ENCODE data around the gene TBC1D16. TPM values are rescaled to one million over a fixed set of nuclear protein-coding genes. Genes with fewer than 3 reads are reported as not detected.

Gene TBC1D16
- total RNA-seq, 2 experiments from 2014 or later: 5.4 TPM

DNA sequence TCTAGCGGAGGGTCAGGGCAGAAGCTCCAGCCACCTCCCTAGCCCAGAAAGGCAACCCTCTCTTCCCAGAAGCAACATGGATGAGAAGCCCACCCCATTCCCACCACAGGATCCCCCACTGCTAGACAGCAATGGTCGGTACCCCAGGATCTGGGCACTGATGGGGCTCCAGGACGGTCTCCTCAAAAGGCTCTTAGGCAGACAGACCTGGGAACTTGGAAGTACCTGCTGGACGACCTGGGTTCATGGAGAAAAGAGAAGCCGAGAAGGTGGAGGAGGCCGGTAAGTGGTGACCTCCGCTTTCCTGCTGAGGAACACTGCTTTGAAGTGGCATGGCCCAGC lies 96.6 kb downstream of the TBC1D16 start:
- Mint-ChIP-seq H3K9me3 (no peaks in the 10 kb centered on the region), H3K36me3 (no peaks in the 10 kb centered on the region), H3K27ac (no peak overlapping the region), H3K4me3 (no peak overlapping the region), H3K27me3 (no peaks in the 10 kb centered on the region), H3K4me1 (ENCODE audit: low read depth) (peaks cover 29% of the 10 kb centered on the region)
- ChIA-PET POLR2A (no interaction called here), CTCF (no interaction called here)
- no peak for DNase-seq
- intact Hi-C loops (cut with micrococcal nuclease): no loop called here

DNA sequence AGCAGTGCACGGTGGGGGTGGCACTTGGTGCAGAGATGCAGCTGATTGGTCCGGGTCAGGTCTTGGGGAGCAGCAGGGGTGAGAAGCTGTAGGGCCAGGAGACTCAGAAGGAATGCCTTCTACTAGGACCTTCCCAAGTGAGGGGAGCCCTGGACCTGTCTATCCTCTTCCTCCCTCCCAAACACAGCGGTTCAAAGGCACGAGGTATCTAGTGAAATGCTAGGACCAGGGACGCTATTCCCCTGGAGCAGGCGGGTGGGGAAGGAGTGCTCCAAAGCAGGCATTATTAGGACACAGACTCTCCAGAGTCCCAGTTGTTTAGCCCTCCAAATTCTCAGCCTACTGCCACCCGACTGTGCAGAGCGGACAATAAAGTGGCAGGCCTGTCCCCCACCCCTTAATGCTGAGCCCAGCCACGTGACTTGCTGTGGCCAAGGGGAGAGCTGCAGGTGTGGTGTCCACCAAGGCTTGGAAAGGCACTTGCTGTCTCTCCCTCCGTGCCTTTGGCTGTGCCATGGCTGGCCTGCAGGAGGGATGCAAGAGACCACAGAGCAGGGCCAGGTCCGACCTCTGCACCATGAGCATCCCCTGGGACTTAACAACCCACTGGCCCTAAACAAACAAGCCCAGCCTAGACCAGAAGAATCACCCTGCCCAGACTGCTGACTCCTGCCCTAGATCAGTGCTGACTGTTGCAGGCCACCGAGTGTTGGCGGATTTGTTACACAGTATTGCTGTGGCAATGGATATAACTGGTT lies 97.2 kb downstream of the TBC1D16 start:
- Mint-ChIP-seq H3K27ac (no peak overlapping the region), H3K27me3 (peaks cover 2% of the 10 kb centered on the region), H3K4me1 (ENCODE audit: low read depth) (peaks cover 29% of the 10 kb centered on the region), H3K4me3 (no peak overlapping the region), H3K9me3 (no peaks in the 10 kb centered on the region), H3K36me3 (no peaks in the 10 kb centered on the region)
- DNase-seq: no peak
- intact Hi-C loops (cut with micrococcal nuclease): no loop called here
- POLR2A ChIA-PET: no interaction called here
- CTCF ChIA-PET: no interaction called here

DNA sequence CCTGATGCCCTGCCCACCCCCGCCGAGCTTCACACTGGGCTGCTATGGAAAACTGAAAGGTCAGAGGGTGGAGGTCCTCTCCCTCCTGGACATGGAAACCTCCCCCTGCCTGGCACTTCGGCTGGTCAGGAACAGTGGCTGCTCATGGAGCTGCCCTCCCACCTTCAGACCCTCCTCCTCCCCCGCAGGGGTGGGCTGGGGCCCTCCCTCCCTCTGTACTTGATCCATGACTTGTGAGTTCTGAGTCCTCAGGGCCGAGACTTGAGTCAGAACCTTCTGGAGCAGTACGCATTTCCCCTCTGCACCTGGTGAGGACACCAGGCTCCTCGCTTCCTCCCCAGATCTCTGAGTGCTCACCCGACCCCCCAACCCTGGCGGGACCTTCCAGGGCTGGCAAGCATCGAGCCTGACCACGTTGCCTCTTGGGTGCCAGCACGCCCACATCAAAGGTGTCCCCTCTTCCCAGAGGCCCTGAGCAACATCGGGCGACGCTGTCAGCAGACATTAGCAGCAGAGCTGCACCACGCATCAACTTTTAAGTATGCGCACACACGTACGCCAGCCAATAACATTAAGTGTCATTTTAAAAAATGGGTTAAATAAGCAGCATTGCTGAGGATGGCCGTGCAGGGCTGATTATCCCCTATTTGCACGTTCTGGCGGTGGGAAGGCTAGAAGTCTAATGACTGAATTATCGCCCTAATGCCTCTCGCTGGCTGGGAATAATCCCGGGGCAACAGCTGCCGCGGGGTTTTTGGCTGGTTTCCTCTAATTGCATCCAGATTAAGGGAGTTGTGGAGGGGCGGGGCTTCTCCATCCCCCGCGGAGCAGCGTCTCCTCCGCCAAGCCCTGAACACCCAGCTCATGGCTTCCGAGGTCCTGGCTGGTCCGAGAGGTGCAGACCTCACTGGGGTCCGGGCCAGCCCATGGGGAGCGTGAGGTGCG lies 98.0 kb downstream of the TBC1D16 start:
- intact Hi-C loops (cut with micrococcal nuclease): no loop called here
- ChIA-PET CTCF (interaction anchor here (1.0 kb wide), 1 partner anchor 192 kb away, joined by 3 read pairs; no protein-coding TSS in a partner anchor), POLR2A (no interaction called here)
- H3K4me1 Mint-ChIP-seq (ENCODE audit: low read depth): peaks cover 24% of the 10 kb centered on the region
- H3K9me3 Mint-ChIP-seq: no peaks in the 10 kb centered on the region
- peaks cover 9% of the 10 kb centered on the region for H3K27me3 Mint-ChIP-seq
- H3K36me3 Mint-ChIP-seq: no peaks in the 10 kb centered on the region
- no peak for DNase-seq
- H3K27ac Mint-ChIP-seq: no peak overlapping the region
- H3K4me3 Mint-ChIP-seq: no peak overlapping the region

DNA sequence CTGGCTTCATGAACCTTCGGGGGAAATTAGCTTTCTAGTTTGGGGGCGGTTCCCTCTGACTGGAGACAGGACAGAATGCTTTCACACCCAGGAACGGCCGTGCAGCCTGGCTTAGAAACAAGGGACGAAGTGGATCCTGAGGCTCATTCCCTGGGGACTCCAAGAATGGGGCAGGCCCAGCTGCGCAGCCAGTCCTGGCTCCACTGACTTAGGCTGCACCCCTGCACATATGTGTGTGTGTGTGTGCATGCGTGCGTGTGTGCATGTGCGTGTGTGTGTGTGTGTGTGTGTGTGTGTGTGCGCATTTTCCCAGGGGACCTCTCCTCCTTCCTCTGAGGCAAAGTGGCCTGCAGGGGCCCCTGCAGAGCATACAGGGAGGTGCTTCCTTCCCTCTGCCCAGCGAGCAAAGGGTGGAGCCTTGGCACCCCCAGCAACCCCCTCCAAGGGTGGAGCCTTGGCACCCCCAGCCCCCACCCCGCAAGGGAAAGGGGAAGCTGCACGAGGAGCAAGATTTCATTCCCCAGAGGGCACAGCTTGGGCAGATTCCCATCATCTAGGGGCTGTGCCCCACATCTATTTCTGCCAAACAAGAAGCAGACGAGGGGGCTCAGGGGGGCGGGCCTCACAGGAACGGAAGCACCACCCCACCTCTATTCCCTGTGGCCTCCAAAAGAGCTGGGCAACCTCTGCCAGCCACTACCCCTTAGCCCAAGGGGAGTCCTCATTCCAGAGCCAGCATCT lies 98.9 kb downstream of the TBC1D16 start:
- no peak for DNase-seq
- H3K27ac Mint-ChIP-seq: no peak overlapping the region
- H3K4me3 Mint-ChIP-seq: no peak overlapping the region
- no peaks in the 10 kb centered on the region for H3K36me3 Mint-ChIP-seq
- no peaks in the 10 kb centered on the region for H3K9me3 Mint-ChIP-seq
- intact Hi-C loops (cut with micrococcal nuclease): no loop called here
- ChIA-PET POLR2A (no interaction called here), CTCF (interaction anchor here (1.0 kb wide), 1 partner anchor 191 kb away, joined by 3 read pairs; no protein-coding TSS in a partner anchor)
- H3K4me1 Mint-ChIP-seq (ENCODE audit: low read depth): peaks cover 21% of the 10 kb centered on the region
- peaks cover 12% of the 10 kb centered on the region for H3K27me3 Mint-ChIP-seq

DNA sequence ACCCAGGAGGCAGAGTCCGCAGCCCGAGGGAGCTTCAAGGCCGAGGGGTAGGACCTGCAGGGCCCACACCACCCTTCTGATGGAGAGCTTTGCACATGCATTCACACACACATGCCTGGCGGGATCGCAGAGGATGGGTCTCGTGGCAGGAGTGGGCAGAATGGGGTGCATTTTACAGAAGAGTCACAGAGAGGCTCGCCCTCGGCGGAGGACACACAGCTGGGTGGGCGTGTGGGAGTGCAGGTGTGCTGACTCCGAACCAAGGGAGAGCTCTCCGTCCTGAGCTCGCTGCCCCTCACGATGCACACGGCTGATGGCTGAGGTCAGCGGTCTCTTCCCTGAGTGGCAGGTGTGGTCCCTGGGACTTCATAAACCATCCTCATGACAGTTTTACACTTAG lies 99.6 kb downstream of the TBC1D16 start:
- Mint-ChIP-seq H3K9me3 (no peaks in the 10 kb centered on the region), H3K27me3 (peaks cover 18% of the 10 kb centered on the region), H3K36me3 (no peaks in the 10 kb centered on the region), H3K4me1 (ENCODE audit: low read depth) (peaks cover 21% of the 10 kb centered on the region), H3K4me3 (no peak overlapping the region), H3K27ac (no peak overlapping the region)
- DNase-seq: no peak
- POLR2A ChIA-PET: no interaction called here
- CTCF ChIA-PET: no interaction called here
- intact Hi-C loops (cut with micrococcal nuclease): no loop called here

DNA sequence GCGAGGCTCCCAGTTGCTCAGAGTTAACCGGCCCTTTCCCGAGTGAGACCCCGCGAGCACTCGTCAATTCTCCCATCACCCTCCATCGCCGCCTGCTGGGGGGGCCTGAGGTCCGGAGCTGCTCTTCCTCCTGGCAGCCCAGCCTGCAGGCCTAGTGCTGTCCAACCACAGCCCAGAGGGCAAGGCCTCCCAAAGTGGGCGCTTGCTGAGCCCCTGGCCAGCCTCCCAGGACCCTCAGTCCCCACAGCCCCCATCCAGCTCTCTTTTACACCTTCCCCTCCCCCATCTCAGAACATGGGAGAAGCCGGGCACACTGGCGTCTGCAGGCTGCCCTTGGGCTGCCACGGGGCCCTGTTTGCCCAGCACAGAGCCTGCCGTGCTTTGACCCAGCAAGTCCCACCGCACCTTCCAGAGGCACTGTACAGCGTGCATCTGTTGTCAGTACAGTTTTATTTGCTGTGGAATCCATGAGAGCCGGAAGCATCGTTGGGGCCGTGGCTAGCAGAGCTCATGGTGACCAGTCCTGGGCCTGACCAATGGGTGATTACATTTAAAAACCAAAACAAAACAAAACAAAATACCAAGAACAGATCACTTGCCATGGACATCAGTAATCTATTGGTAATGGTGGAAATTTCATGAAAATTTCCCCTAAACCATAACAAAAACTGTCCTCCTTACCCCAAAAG lies 100.3 kb downstream of the TBC1D16 start:
- peaks cover 20% of the 10 kb centered on the region for H3K27me3 Mint-ChIP-seq
- no peak overlapping the region for H3K27ac Mint-ChIP-seq
- ChIA-PET CTCF (no interaction called here), POLR2A (no interaction called here)
- H3K4me3 Mint-ChIP-seq: no peak overlapping the region
- no peaks in the 10 kb centered on the region for H3K9me3 Mint-ChIP-seq
- H3K36me3 Mint-ChIP-seq: no peaks in the 10 kb centered on the region
- peaks cover 21% of the 10 kb centered on the region for H3K4me1 Mint-ChIP-seq (ENCODE audit: low read depth)
- DNase-seq: no peak
- intact Hi-C loops (cut with micrococcal nuclease): no loop called here

DNA sequence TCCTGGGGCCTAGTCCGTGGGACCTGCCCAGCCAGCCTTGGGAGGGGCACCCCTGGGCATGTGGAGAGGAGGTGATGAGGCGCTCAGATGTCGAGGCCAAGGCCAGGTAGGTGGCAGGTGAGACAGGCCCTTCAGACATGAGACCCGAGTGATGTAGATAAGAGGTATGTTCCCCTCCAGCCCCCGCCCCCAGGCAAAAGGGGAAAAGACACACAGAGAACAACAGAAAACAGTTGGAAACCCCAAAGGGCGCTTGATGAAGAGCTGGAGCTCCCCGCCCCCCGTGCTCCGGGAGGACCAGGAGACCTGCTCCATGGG lies 101.1 kb downstream of the TBC1D16 start:
- CTCF ChIA-PET: no interaction called here
- Mint-ChIP-seq H3K36me3 (no peaks in the 10 kb centered on the region), H3K27ac (no peak overlapping the region), H3K27me3 (peaks cover 22% of the 10 kb centered on the region), H3K4me1 (ENCODE audit: low read depth) (peaks cover 21% of the 10 kb centered on the region), H3K9me3 (no peaks in the 10 kb centered on the region), H3K4me3 (no peak overlapping the region)
- intact Hi-C loops (cut with micrococcal nuclease): no loop called here
- DNase-seq: no peak
- POLR2A ChIA-PET: no interaction called here

DNA sequence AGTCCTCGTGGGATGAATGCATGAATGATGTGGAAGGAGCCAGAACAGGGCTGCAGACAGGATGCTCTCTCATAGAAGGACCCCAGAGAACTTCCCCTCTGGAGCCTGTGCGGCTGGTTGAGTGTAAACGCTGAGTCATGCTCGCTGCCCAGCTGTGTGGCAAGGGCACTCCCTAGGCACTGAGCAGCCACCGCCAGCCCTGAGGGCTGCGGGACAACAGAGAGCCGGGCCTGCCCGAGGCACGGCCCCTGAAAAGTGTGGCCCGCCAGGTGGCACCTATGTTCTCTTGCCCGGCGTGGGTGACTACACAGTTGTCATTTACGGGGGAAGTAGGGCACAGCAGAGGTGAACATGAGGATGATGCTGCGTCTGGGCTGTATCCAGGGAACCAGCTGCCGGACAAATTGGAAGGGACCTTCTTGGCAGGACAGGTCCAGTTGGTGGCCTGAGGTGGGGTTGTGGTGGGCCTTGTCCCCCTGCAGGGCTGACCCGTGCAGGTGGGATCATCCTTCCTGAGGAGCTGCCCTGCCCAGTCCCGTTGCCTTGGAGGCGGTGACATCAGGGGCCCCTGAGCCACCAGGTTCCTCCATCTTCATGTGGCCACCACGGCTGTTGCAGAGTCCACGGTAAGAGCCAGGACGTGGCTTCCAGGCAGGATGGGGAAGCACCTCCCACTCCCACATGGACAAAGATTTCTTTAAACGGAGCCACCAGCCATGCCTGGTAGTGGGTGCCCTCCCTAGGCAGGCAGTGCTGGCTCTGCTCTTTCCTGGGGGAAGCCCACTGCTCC lies 101.6 kb downstream of the TBC1D16 start:
- Mint-ChIP-seq H3K4me3 (no peak overlapping the region), H3K9me3 (no peaks in the 10 kb centered on the region), H3K27me3 (peaks cover 22% of the 10 kb centered on the region), H3K27ac (no peak overlapping the region), H3K4me1 (ENCODE audit: low read depth) (peaks cover 21% of the 10 kb centered on the region), H3K36me3 (no peaks in the 10 kb centered on the region)
- ChIA-PET POLR2A (no interaction called here), CTCF (no interaction called here)
- peak; percentile 27 for DNase-seq
- intact Hi-C loops (cut with micrococcal nuclease): no loop called here

DNA sequence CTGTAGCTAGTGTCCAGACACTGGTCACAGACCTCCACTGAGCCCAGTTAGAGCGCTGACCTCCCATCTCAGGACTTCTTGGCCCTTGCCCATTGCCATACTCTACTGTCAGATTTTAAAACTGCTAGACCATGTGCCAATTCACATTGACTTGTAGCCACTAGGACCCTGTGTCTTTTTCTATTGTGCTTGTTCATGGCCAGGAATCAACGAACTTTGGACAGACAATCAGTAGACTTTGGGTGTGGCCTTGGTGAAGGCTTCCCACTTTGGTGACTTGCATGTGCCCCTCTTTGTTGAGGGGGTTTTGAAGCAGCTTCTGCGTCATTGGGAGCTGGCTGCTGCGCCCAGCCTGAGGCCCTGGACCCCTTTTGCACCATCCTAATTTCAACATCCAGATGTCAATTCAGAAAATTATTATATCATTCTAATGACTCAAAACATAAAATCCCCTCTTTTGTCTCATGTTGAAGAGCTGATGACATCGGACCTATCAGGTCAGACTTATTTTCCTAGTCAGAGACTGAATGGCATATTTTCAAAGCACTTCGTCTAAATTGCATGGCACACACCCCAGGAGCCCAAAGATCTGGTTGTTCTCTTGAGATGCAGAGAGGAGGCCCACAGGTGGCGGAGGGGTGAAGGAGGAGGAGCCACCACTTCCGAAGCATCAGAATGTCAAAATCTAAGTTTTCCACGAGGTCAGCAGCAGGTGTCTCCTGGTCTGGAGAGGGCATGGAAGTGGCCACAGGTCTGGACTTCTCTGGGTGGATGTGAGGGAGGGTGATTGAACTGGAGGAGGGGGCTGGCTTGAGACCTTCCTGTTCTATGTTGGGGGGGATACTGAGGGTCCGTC lies 103.0 kb downstream of the TBC1D16 start:
- ChIA-PET POLR2A (no interaction called here), CTCF (no interaction called here)
- no peak for DNase-seq
- H3K9me3 Mint-ChIP-seq: no peaks in the 10 kb centered on the region
- peaks cover 30% of the 10 kb centered on the region for H3K27me3 Mint-ChIP-seq
- peaks cover 21% of the 10 kb centered on the region for H3K4me1 Mint-ChIP-seq (ENCODE audit: low read depth)
- intact Hi-C loops (cut with micrococcal nuclease): no loop called here
- H3K4me3 Mint-ChIP-seq: no peak overlapping the region
- no peak overlapping the region for H3K27ac Mint-ChIP-seq
- no peaks in the 10 kb centered on the region for H3K36me3 Mint-ChIP-seq

DNA sequence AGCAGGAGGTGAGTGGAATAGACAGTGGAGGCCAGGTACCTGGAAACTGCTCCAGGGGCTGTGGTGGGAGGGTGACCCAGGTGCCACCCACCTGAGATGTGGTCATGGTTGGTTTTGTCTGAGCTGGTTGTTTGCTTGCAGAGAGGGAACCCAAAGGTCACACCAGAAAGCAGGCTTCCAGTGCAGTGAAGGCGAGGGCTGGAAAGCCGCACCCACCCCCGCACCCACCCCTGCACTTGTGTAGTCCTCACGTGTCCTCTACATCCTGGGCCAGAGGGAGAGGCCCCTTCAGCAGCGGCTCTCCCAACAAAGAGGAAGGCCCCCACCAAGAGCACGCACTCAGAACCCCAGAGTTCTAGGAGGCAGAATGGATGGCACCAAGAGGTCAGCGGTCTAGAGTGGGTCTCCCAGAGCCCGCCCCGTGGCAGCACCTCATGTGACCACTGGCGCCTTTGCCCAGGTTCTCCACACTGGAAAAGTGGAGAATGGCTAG lies 103.8 kb downstream of the TBC1D16 start:
- intact Hi-C loops (cut with micrococcal nuclease): no loop called here
- CTCF ChIA-PET: no interaction called here
- H3K36me3 Mint-ChIP-seq: no peaks in the 10 kb centered on the region
- no peak overlapping the region for H3K4me3 Mint-ChIP-seq
- H3K27ac Mint-ChIP-seq: no peak overlapping the region
- peaks cover 31% of the 10 kb centered on the region for H3K27me3 Mint-ChIP-seq
- POLR2A ChIA-PET: no interaction called here
- no peak for DNase-seq
- peaks cover 13% of the 10 kb centered on the region for H3K4me1 Mint-ChIP-seq (ENCODE audit: low read depth)
- H3K9me3 Mint-ChIP-seq: no peaks in the 10 kb centered on the region
